Activated effector memory CD4-positive, alpha-beta T cell treated with Interleukin-2 at 50 U/mL for 16 hours (primary cell): ENCODE measurements around the gene GRM3.

Experiments
- DNase-seq: peaks from one replicate; pipeline ENCODE4 v3.0.0-alpha.2; 2020

GRM3 gene

GRCh38 chr7:86908948-86909347 is 265.2 kb downstream of the GRM3 start:
- no peak for DNase-seq

- DNase-seq = no peak
Observed at GRCh38 chr7:86911659-86912058, 267.9 kb downstream of the GRM3 start.

- no peak for DNase-seq
Observed at GRCh38 chr7:86913709-86914108, 270.0 kb downstream of the GRM3 start.
